ENCODE results near the gene FBXL17.

GRCh38 chr5:108264533-108264932 lies 117.4 kb downstream of the FBXL17 start:
- TF ChIP-seq, protein P1, sequence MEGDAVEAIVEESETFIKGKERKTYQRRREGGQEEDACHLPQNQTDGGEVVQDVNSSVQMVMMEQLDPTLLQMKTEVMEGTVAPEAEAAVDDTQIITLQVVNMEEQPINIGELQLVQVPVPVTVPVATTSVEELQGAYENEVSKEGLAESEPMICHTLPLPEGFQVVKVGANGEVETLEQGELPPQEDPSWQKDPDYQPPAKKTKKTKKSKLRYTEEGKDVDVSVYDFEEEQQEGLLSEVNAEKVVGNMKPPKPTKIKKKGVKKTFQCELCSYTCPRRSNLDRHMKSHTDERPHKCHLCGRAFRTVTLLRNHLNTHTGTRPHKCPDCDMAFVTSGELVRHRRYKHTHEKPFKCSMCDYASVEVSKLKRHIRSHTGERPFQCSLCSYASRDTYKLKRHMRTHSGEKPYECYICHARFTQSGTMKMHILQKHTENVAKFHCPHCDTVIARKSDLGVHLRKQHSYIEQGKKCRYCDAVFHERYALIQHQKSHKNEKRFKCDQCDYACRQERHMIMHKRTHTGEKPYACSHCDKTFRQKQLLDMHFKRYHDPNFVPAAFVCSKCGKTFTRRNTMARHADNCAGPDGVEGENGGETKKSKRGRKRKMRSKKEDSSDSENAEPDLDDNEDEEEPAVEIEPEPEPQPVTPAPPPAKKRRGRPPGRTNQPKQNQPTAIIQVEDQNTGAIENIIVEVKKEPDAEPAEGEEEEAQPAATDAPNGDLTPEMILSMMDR (IDR thresholded peaks at IDR 0.05) = no peak
- TF ChIP-seq POLR2A (IDR thresholded peaks at IDR 0.05) = no peak

Measured in Peyer's patch (tissue), 4 donors.